SK-N-SH treated with all-trans-retinoic acid at 6 μM for 48 hours (cell line): Measurements from ENCODE around the gene SLC8A3.

Source experiments
- ARNTL ChIP-seq: fragments of 450-650 bp; formaldehyde crosslinking; IDR thresholded peaks from 2 replicates; pipeline ENCODE4 v1.5.0; 2020; ENCODE audit warnings: low read depth, mild to moderate bottlenecking, moderate library complexity, borderline replicate concordance
- CSDC2 ChIP-seq: fragments of 250-450 bp; sonication (Bioruptor Pico); IDR thresholded peaks from 2 replicates; pipeline ENCODE4 v1.5.0; 2020; ENCODE audit warnings: mild to moderate bottlenecking, moderate library complexity
- GLIS3 ChIP-seq: fragments of 250-450 bp; sonication (Bioruptor Pico); IDR thresholded peaks from 2 replicates; pipeline ENCODE4 v1.5.0; 2020; ENCODE audit warnings: mild to moderate bottlenecking, moderate library complexity
- PPARA ChIP-seq: fragments of 250-450 bp; sonication (Bioruptor Pico); IDR thresholded peaks from 2 replicates; pipeline ENCODE4 v1.5.0; 2020; ENCODE audit warnings: mild to moderate bottlenecking, borderline replicate concordance
- RARB ChIP-seq: fragments of 250-450 bp; sonication (Bioruptor Pico); IDR thresholded peaks from 2 replicates; pipeline ENCODE4 v1.8.0; 2021; ENCODE audit warnings: mild to moderate bottlenecking, moderate library complexity
- ZFP3 ChIP-seq: fragments of 250-450 bp; sonication (Bioruptor Pico); IDR thresholded peaks from 2 replicates; pipeline ENCODE4 v1.5.0; 2020; ENCODE audit warnings: mild to moderate bottlenecking, moderate library complexity
- ZFP30 ChIP-seq: fragments of 450-650 bp; formaldehyde crosslinking; IDR thresholded peaks from 2 replicates; pipeline ENCODE4 v1.5.0; 2022; ENCODE audit warnings: mild to moderate bottlenecking, moderate library complexity
- ZNF565 ChIP-seq: fragments of 450-650 bp; formaldehyde crosslinking; conservative IDR thresholded peaks from 2 replicates; pipeline ENCODE4 v1.5.0; 2020; ENCODE audit warnings: low read depth, mild to moderate bottlenecking, moderate library complexity
- ZNF8 ChIP-seq: fragments of 450-650 bp; formaldehyde crosslinking; IDR thresholded peaks from 2 replicates; pipeline ENCODE4 v1.5.0; 2020; ENCODE audit warnings: mild to moderate bottlenecking, moderate library complexity
- TF ChIP-seq, protein P1 (sequence below): fragments of 250-450 bp; sonication (Bioruptor Pico); IDR thresholded peaks from 2 replicates; pipeline ENCODE4 v1.8.0; 2020; ENCODE audit warnings: mild to moderate bottlenecking, moderate library complexity, borderline replicate concordance

GRCh38 chr14:70020352-70021170, 168.2 kb downstream of the SLC8A3 start:
- TF ChIP-seq, protein P1, sequence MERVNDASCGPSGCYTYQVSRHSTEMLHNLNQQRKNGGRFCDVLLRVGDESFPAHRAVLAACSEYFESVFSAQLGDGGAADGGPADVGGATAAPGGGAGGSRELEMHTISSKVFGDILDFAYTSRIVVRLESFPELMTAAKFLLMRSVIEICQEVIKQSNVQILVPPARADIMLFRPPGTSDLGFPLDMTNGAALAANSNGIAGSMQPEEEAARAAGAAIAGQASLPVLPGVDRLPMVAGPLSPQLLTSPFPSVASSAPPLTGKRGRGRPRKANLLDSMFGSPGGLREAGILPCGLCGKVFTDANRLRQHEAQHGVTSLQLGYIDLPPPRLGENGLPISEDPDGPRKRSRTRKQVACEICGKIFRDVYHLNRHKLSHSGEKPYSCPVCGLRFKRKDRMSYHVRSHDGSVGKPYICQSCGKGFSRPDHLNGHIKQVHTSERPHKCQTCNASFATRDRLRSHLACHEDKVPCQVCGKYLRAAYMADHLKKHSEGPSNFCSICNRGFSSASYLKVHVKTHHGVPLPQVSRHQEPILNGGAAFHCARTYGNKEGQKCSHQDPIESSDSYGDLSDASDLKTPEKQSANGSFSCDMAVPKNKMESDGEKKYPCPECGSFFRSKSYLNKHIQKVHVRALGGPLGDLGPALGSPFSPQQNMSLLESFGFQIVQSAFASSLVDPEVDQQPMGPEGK (CRISPR knock-in tag): no peak
- TF ChIP-seq ZFP30 (CRISPR knock-in tag) (no peak), RARB (no peak), ZFP3 (CRISPR knock-in tag) (no peak), CSDC2 (no peak), PPARA (CRISPR knock-in tag) (no peak), GLIS3 (CRISPR knock-in tag) (no peak), ARNTL (CRISPR knock-in tag) (no peak), ZNF565 (no peak), ZNF8 (CRISPR knock-in tag) (no peak)
